ENCODE measurements around the gene CCN5. TPM values are rescaled to one million over a fixed set of nuclear protein-coding genes. Genes with fewer than 3 reads are reported as not detected.

Gene CCN5
- total and polyA plus RNA-seq, 2 of the 13 experiments (the other 11 are each of a cell fraction or from before 2014, with no cell fraction given): 0.12 TPM; not detected in 1

DNA sequence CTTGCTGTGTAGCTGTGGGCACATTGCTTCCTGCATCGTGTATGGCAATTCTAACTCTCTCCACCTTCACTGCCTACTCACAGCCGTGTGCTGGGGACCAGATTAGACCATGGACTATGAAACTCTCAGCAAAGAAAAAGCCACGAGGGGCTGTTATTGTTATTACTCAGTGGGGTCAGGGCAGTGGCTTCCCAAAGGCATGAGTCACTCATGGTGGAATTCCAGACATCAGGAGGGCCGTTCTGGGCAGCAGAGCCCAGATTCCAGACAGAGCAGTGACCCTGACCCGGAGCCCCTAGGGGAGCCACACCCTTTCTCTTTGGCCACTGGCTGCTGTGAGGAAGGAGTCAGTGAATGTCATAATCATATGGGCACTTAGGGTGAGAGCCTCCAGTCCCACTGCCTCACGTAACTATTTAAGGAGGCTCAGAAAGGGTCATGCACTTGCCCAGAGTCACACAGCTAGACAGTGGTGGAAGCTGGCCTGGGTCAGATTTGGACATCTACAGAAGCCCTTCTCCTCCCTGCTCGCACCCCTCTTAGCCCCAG is 22.2 kb upstream of the CCN5 start (continued):
- TF ChIP-seq ZNF577 (CRISPR knock-in tag; IDR thresholded peaks at IDR 0.05; ENCODE audit: borderline replicate concordance, low read depth): no peak
- peak; percentile 31; the same call in 1 of the 2 replicates for TF ChIP-seq HNF4G (IDR thresholded peaks at IDR 0.05; ENCODE audit: borderline replicate concordance, low read depth, low read length)
- no peak for TF ChIP-seq HNF4G (CRISPR knock-in tag; IDR thresholded peaks at IDR 0.05; ENCODE audit: borderline replicate concordance, low read depth)
- no peak; the same call in 1 of the 2 replicates for TF ChIP-seq WIZ (CRISPR knock-in tag; IDR thresholded peaks at IDR 0.05)
- TF ChIP-seq CCDC6 (CRISPR knock-in tag; IDR thresholded peaks at IDR 0.05): no peak; the same call in 1 of the 2 replicates
- TF ChIP-seq, protein P1, sequence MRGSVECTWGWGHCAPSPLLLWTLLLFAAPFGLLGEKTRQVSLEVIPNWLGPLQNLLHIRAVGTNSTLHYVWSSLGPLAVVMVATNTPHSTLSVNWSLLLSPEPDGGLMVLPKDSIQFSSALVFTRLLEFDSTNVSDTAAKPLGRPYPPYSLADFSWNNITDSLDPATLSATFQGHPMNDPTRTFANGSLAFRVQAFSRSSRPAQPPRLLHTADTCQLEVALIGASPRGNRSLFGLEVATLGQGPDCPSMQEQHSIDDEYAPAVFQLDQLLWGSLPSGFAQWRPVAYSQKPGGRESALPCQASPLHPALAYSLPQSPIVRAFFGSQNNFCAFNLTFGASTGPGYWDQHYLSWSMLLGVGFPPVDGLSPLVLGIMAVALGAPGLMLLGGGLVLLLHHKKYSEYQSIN (CRISPR knock-in tag; IDR thresholded peaks at IDR 0.05; ENCODE audit: borderline replicate concordance): no peak
- no peak for TF ChIP-seq ZNF780A (CRISPR knock-in tag; IDR thresholded peaks at IDR 0.05)
- no peak for TF ChIP-seq SMARCE1 (IDR thresholded peaks at IDR 0.05; ENCODE audit: borderline replicate concordance)
- TF ChIP-seq ONECUT2 (CRISPR knock-in tag; IDR thresholded peaks at IDR 0.05): no peak
- TF ChIP-seq, protein P2, sequence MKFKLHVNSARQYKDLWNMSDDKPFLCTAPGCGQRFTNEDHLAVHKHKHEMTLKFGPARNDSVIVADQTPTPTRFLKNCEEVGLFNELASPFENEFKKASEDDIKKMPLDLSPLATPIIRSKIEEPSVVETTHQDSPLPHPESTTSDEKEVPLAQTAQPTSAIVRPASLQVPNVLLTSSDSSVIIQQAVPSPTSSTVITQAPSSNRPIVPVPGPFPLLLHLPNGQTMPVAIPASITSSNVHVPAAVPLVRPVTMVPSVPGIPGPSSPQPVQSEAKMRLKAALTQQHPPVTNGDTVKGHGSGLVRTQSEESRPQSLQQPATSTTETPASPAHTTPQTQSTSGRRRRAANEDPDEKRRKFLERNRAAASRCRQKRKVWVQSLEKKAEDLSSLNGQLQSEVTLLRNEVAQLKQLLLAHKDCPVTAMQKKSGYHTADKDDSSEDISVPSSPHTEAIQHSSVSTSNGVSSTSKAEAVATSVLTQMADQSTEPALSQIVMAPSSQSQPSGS (CRISPR knock-in tag; IDR thresholded peaks at IDR 0.05): no peak
- TF ChIP-seq ZBTB49 (CRISPR knock-in tag; IDR thresholded peaks at IDR 0.05; ENCODE audit: borderline replicate concordance): no peak
- TF ChIP-seq, protein P3, sequence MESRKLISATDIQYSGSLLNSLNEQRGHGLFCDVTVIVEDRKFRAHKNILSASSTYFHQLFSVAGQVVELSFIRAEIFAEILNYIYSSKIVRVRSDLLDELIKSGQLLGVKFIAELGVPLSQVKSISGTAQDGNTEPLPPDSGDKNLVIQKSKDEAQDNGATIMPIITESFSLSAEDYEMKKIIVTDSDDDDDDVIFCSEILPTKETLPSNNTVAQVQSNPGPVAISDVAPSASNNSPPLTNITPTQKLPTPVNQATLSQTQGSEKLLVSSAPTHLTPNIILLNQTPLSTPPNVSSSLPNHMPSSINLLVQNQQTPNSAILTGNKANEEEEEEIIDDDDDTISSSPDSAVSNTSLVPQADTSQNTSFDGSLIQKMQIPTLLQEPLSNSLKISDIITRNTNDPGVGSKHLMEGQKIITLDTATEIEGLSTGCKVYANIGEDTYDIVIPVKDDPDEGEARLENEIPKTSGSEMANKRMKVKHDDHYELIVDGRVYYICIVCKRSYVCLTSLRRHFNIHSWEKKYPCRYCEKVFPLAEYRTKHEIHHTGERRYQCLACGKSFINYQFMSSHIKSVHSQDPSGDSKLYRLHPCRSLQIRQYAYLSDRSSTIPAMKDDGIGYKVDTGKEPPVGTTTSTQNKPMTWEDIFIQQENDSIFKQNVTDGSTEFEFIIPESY (CRISPR knock-in tag; IDR thresholded peaks at IDR 0.05): no peak
- TF ChIP-seq FOXA1 (IDR thresholded peaks at IDR 0.05): no peak
- 0 out of 2 replicates have a peak, but pooled peaks have one; percentile 17 for TF ChIP-seq FOXA1 (CRISPR knock-in tag; IDR thresholded peaks at IDR 0.05)
- TF ChIP-seq SNAPC2 (CRISPR knock-in tag; IDR thresholded peaks at IDR 0.05): no peak
- TF ChIP-seq TCF12 (IDR thresholded peaks at IDR 0.05): no peak
- TF ChIP-seq TCF12 (CRISPR knock-in tag; IDR thresholded peaks at IDR 0.05): no peak
- TF ChIP-seq ZNF619 (CRISPR knock-in tag; IDR thresholded peaks at IDR 0.05): no peak
- TF ChIP-seq CHD2 (IDR thresholded peaks at IDR 0.05; ENCODE audit: low read depth, low read length): no peak
- TF ChIP-seq SP5 (CRISPR knock-in tag; IDR thresholded peaks at IDR 0.05; ENCODE audit: borderline replicate concordance, low read depth): no peak
- TF ChIP-seq ADNP (CRISPR knock-in tag; IDR thresholded peaks at IDR 0.05): no peak
- TF ChIP-seq THYN1 (CRISPR knock-in tag; IDR thresholded peaks at IDR 0.05; ENCODE audit: borderline replicate concordance, low read depth): no peak
- TF ChIP-seq ZFP90 (CRISPR knock-in tag; IDR thresholded peaks at IDR 0.05; ENCODE audit: borderline replicate concordance): no peak
- TF ChIP-seq KAT2B (IDR thresholded peaks at IDR 0.05; ENCODE audit: borderline replicate concordance, low read depth, low read length): no peak
- peak; percentile 42; the same call in 1 of the 2 replicates for TF ChIP-seq ETV5 (CRISPR knock-in tag; IDR thresholded peaks at IDR 0.05; ENCODE audit: borderline replicate concordance)
